Measurements from ENCODE around the gene TTBK1. TPM values are rescaled to one million over a fixed set of nuclear protein-coding genes. Genes with fewer than 3 reads are reported as not detected.

TTBK1 gene
- total and polyA plus RNA-seq, 2 donors (not counting 1 experiment from before 2014, with no cell fraction given): under 0.01 TPM; not detected in 1

- no peaks in the 10 kb centered on the region for H3K36me3 ChIP-seq (ENCODE audit: control insufficient read depth, insufficient read depth, low read length)
- H3K4me1 ChIP-seq (ENCODE audit: control insufficient read depth, extremely low read depth, insufficient read depth, low read length): peaks cover 3% of the 10 kb centered on the region
- peaks cover 24% of the 10 kb centered on the region for H3K27me3 ChIP-seq (ENCODE audit: control insufficient read depth, insufficient read depth, low read length)
- no peaks in the 10 kb centered on the region for H4K20me1 ChIP-seq (ENCODE audit: control insufficient read depth, extremely low read depth, insufficient read depth, low read length)
- no peak overlapping the region for H2AFZ ChIP-seq (ENCODE audit: low read length)
- H3K9me3 ChIP-seq (ENCODE audit: control insufficient read depth, insufficient read depth, low read depth, low read length): no peaks in the 10 kb centered on the region
- no peak overlapping the region for H3K4me2 ChIP-seq (ENCODE audit: extremely low read depth, insufficient read depth, low read length)
- TF ChIP-seq EZH2 (IDR thresholded peaks at IDR 0.05; ENCODE audit: low read length, missing control alignments) (no peak), CTCF (conservative IDR thresholded peaks at IDR 0.05 in 1 of 2, IDR thresholded peaks at IDR 0.05 in 1 of 2; ENCODE audit: low read depth in 1 of 2, low read length in 2 of 2) (no peak)
- H3K4me3 ChIP-seq (replicated peaks in 1 of 4; ENCODE audit: control extremely low read depth in 1 of 4, insufficient read depth in 1 of 4, low read depth in 3 of 4, low read length in 4 of 4): no peak overlapping the region
- no peak overlapping the region for H3K9ac ChIP-seq (ENCODE audit: insufficient read depth, low read length)
- DNase-seq (ENCODE audit: low read depth in 2 of 2): no peak
- H3K79me2 ChIP-seq (ENCODE audit: control insufficient read depth, insufficient read depth, low read length): no peaks in the 10 kb centered on the region
- no peak overlapping the region for H3K27ac ChIP-seq (ENCODE audit: insufficient read depth, low read length)
These were observed 22.3 kb downstream of the TTBK1 start for GRCh38 chr6:43265564-43265963.

DNA sequence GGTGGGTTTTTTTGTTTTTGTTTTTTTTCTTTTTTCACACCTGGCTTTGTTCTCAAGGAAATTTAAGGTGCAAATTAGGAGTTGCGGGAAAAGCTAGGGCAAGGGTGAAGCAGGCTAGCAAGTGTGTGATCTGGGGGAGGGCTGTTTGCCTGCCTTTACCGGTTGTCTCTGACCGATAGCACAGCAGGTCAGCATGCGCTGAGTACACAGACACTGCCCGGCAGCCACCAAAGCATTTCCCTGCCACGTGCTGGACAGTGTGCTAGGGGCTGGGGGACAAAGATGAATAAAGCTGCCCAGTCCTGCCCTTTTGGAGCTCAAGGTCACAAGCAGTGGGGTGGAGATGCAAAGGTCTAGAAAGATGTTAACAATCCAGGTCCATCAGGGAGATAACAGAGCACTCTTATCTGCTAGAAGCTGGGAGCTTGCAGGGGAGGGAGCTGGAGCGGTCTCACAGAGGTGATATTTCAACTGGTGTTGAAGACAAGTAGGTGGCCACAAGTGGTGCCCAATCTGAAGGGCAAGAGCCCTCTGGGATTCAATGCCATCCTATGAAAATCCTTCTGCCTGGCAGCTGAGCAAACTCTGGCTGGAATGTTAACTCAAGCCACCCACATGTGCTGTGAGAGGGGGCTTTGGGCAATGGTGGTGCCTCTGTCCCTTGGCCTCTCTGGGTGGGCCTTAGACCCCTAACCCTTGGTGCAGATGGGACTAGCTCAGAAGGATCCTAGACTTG lies 24.5 kb downstream of the TTBK1 start:
- H2AFZ ChIP-seq (ENCODE audit: low read length): no peak overlapping the region
- no peak for DNase-seq (ENCODE audit: low read depth in 2 of 2)
- no peaks in the 10 kb centered on the region for H4K20me1 ChIP-seq (ENCODE audit: control insufficient read depth, extremely low read depth, insufficient read depth, low read length)
- no peak overlapping the region for H3K4me2 ChIP-seq (ENCODE audit: extremely low read depth, insufficient read depth, low read length)
- no peaks in the 10 kb centered on the region for H3K79me2 ChIP-seq (ENCODE audit: control insufficient read depth, insufficient read depth, low read length)
- TF ChIP-seq CTCF (conservative IDR thresholded peaks at IDR 0.05 in 1 of 2, IDR thresholded peaks at IDR 0.05 in 1 of 2; ENCODE audit: low read depth in 1 of 2, low read length in 2 of 2) (no peak), EZH2 (IDR thresholded peaks at IDR 0.05; ENCODE audit: low read length, missing control alignments) (no peak)
- no peak overlapping the region for H3K4me3 ChIP-seq (replicated peaks in 1 of 4; ENCODE audit: control extremely low read depth in 1 of 4, insufficient read depth in 1 of 4, low read depth in 3 of 4, low read length in 4 of 4)
- H3K9me3 ChIP-seq (ENCODE audit: control insufficient read depth, insufficient read depth, low read depth, low read length): no peaks in the 10 kb centered on the region
- peaks cover 34% of the 10 kb centered on the region for H3K27me3 ChIP-seq (ENCODE audit: control insufficient read depth, insufficient read depth, low read length)
- no peak overlapping the region for H3K27ac ChIP-seq (ENCODE audit: insufficient read depth, low read length)
- peaks cover 3% of the 10 kb centered on the region for H3K4me1 ChIP-seq (ENCODE audit: control insufficient read depth, extremely low read depth, insufficient read depth, low read length)
- H3K9ac ChIP-seq (ENCODE audit: insufficient read depth, low read length): no peak overlapping the region
- no peaks in the 10 kb centered on the region for H3K36me3 ChIP-seq (ENCODE audit: control insufficient read depth, insufficient read depth, low read length)

DNA sequence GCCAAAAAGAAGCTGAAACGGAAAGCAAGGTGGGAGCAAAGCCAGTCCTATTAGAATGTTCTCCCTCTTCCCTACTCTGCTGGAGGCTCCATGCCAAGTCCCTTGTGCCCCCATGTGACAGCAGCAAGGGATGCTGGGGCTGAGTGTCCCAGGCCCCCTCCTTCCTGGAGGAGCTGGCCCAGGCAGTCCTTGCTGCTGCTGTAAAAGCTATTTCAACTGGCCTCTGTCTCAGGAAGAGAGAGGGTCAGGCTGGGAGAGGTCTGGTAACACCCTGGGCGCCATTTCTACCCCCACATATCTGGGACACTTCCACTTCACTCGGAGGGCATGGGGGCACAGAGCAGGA lies 25.0 kb downstream of the TTBK1 start:
- Histone ChIP-seq H3K4me3 (replicated peaks in 1 of 4; ENCODE audit: control extremely low read depth in 1 of 4, insufficient read depth in 1 of 4, low read depth in 3 of 4, low read length in 4 of 4) (no peak overlapping the region), H3K9ac (ENCODE audit: insufficient read depth, low read length) (no peak overlapping the region), H3K36me3 (ENCODE audit: control insufficient read depth, insufficient read depth, low read length) (no peaks in the 10 kb centered on the region), H3K4me1 (ENCODE audit: control insufficient read depth, extremely low read depth, insufficient read depth, low read length) (peaks cover 3% of the 10 kb centered on the region), H4K20me1 (ENCODE audit: control insufficient read depth, extremely low read depth, insufficient read depth, low read length) (no peaks in the 10 kb centered on the region), H3K79me2 (ENCODE audit: control insufficient read depth, insufficient read depth, low read length) (no peaks in the 10 kb centered on the region), H3K27ac (ENCODE audit: insufficient read depth, low read length) (no peak overlapping the region), H3K27me3 (ENCODE audit: control insufficient read depth, insufficient read depth, low read length) (peaks cover 39% of the 10 kb centered on the region), H3K4me2 (ENCODE audit: extremely low read depth, insufficient read depth, low read length) (no peak overlapping the region), H3K9me3 (ENCODE audit: control insufficient read depth, insufficient read depth, low read depth, low read length) (no peaks in the 10 kb centered on the region), H2AFZ (ENCODE audit: low read length) (no peak overlapping the region)
- TF ChIP-seq EZH2 (IDR thresholded peaks at IDR 0.05; ENCODE audit: low read length, missing control alignments) (no peak), CTCF (conservative IDR thresholded peaks at IDR 0.05 in 1 of 2, IDR thresholded peaks at IDR 0.05 in 1 of 2; ENCODE audit: low read depth in 1 of 2, low read length in 2 of 2) (no peak)
- no peak for DNase-seq (ENCODE audit: low read depth in 2 of 2)

All from fibroblast of lung (primary cell).